NCI-H446 treated with DMSO at 0.1 percent for 48 hours (cell line): Measurements from ENCODE around the gene MED1.
"Not testable (repeated sequence)": the region's sequence is repeated elsewhere in the genome, so short reads cannot be mapped to it uniquely, and the experiment has no call there.

Experiments used
- DNase-seq: peaks from one replicate; lab custom pipeline; 2025; lab: John Stamatoyannopoulos, UW

Gene MED1

GRCh38 chr17:39450847-39451581, at the start of gene MED1:
TSS of gene MED1 (minus strand) at chr17:39451263. CDS start at chr17:39451062, 201 bp downstream.
- DNase-seq: peak; percentile 96

- DNase-seq: not testable (repeated sequence)
These were observed 45.9 kb upstream of the MED1 start for GRCh38 chr17:39496921-39497320.

GRCh38 chr17:39487946-39488345, 36.9 kb upstream of the MED1 start:
- no peak for DNase-seq

GRCh38 chr17:39487490-39487889, 36.4 kb upstream of the MED1 start:
- DNase-seq: not testable (repeated sequence)

GRCh38 chr17:39486242-39486641, 35.2 kb upstream of the MED1 start:
- DNase-seq: no peak

- DNase-seq: no peak
These were observed 34.5 kb upstream of the MED1 start for GRCh38 chr17:39485555-39485954.

- DNase-seq: no peak
These were observed 33.1 kb upstream of the MED1 start for GRCh38 chr17:39484178-39484577.

GRCh38 chr17:39483506-39483905, 32.4 kb upstream of the MED1 start:
- no peak for DNase-seq

- DNase-seq: not testable (repeated sequence)
These were observed 28.6 kb upstream of the MED1 start for GRCh38 chr17:39479631-39480030.

- no peak for DNase-seq
These were observed 22.2 kb upstream of the MED1 start for GRCh38 chr17:39473310-39473709.

- DNase-seq: not testable (repeated sequence)
These were observed 17.5 kb upstream of the MED1 start for GRCh38 chr17:39468610-39469009.

GRCh38 chr17:39464639-39465181, 13.6 kb upstream of the MED1 start:
- DNase-seq: not testable (repeated sequence)

GRCh38 chr17:39462631-39463375, 11.7 kb upstream of the MED1 start:
- DNase-seq: no peak

- no peak for DNase-seq
These were observed 11.0 kb upstream of the MED1 start for GRCh38 chr17:39461926-39462569.

- DNase-seq: peak; percentile 97
These were observed 10.3 kb upstream of the MED1 start, which contains the start of gene CDK12 for GRCh38 chr17:39461113-39461925. TSS of gene CDK12 (plus strand) at chr17:39461486. CDS start at chr17:39462072, 586 bp downstream.

- DNase-seq: no peak
These were observed 4.9 kb upstream of the MED1 start for GRCh38 chr17:39455919-39456318.

GRCh38 chr17:39450051-39450450, 1.0 kb downstream of the MED1 start:
- no peak for DNase-seq

GRCh38 chr17:39447561-39447960, 3.5 kb downstream of the MED1 start:
- DNase-seq: no peak

- no peak for DNase-seq
These were observed 7.7 kb downstream of the MED1 start for GRCh38 chr17:39443326-39443725.

GRCh38 chr17:39439868-39440267, 11.2 kb downstream of the MED1 start:
- not testable (repeated sequence) for DNase-seq

- DNase-seq: no peak
These were observed 21.5 kb downstream of the MED1 start for GRCh38 chr17:39429600-39429999.

GRCh38 chr17:39416141-39416540, 34.9 kb downstream of the MED1 start:
- no peak for DNase-seq
